ENCODE results near the gene KLHL24.

The KLHL24 gene

GRCh38 chr3:183692436-183692835, 57.0 kb downstream of the KLHL24 start:
- Histone ChIP-seq H3K9ac (ENCODE audit: low read length) (no peak overlapping the region), H3K4me1 (ENCODE audit: insufficient read depth, low read length, severe bottlenecking) (peaks cover 15% of the 10 kb centered on the region), H3K4me3 (ENCODE audit: low read depth, low read length, poor library complexity, severe bottlenecking) (no peak overlapping the region), H3F3A (ENCODE audit: insufficient read depth, low read length) (no peaks in the 10 kb centered on the region), H3K9me3 (ENCODE audit: low read length) (no peaks in the 10 kb centered on the region), H3K27ac (ENCODE audit: low read depth, low read length, poor library complexity, severe bottlenecking) (no peak overlapping the region), H3K79me2 (ENCODE audit: insufficient read depth, low read length) (no peaks in the 10 kb centered on the region), H3K36me3 (ENCODE audit: insufficient read depth, low read length) (no peaks in the 10 kb centered on the region), H4K20me1 (ENCODE audit: insufficient read depth, low read length) (no peaks in the 10 kb centered on the region), H2AFZ (ENCODE audit: low read length) (no peak overlapping the region; the same call in 1 of the 2 replicates), H3K4me2 (ENCODE audit: low read length) (no peak overlapping the region), H3K9me2 (ENCODE audit: low read depth, low read length) (no peaks in the 10 kb centered on the region), H3K27me3 (ENCODE audit: insufficient read depth, low read length) (no peaks in the 10 kb centered on the region)
- TF ChIP-seq CTCF (IDR thresholded peaks at IDR 0.05; ENCODE audit: low read length) (no peak), EZH2 (IDR thresholded peaks at IDR 0.05; ENCODE audit: borderline replicate concordance, low read length) (no peak)

GRCh38 chr3:183695569-183696364, 60.3 kb downstream of the KLHL24 start:
- Histone ChIP-seq H2AFZ (ENCODE audit: low read length) (no peak overlapping the region), H3K4me3 (ENCODE audit: low read depth, low read length, poor library complexity, severe bottlenecking) (no peak overlapping the region), H3K79me2 (ENCODE audit: insufficient read depth, low read length) (peaks cover 28% of the 10 kb centered on the region), H3K9ac (ENCODE audit: low read length) (no peak overlapping the region), H3K27ac (ENCODE audit: low read depth, low read length, poor library complexity, severe bottlenecking) (no peak overlapping the region), H3K9me3 (ENCODE audit: low read length) (no peaks in the 10 kb centered on the region), H3F3A (ENCODE audit: insufficient read depth, low read length) (no peaks in the 10 kb centered on the region), H4K20me1 (ENCODE audit: insufficient read depth, low read length) (peaks cover 5% of the 10 kb centered on the region; the same call in 1 of the 2 replicates), H3K4me2 (ENCODE audit: low read length) (no peak overlapping the region), H3K27me3 (ENCODE audit: insufficient read depth, low read length) (no peaks in the 10 kb centered on the region), H3K9me2 (ENCODE audit: low read depth, low read length) (no peaks in the 10 kb centered on the region), H3K36me3 (ENCODE audit: insufficient read depth, low read length) (no peaks in the 10 kb centered on the region), H3K4me1 (ENCODE audit: insufficient read depth, low read length, severe bottlenecking) (peaks cover 28% of the 10 kb centered on the region)
- TF ChIP-seq EZH2 (IDR thresholded peaks at IDR 0.05; ENCODE audit: borderline replicate concordance, low read length) = no peak
- TF ChIP-seq CTCF (IDR thresholded peaks at IDR 0.05; ENCODE audit: low read length) = no peak

GRCh38 chr3:183697123-183697609, 61.7 kb downstream of the KLHL24 start:
- H3F3A ChIP-seq (ENCODE audit: insufficient read depth, low read length) = no peaks in the 10 kb centered on the region
- peak overlapping the region; percentile 61 for H3K4me2 ChIP-seq (ENCODE audit: low read length)
- no peaks in the 10 kb centered on the region for H3K9me3 ChIP-seq (ENCODE audit: low read length)
- peak overlapping the region; percentile 84 for H3K4me3 ChIP-seq (ENCODE audit: low read depth, low read length, poor library complexity, severe bottlenecking)
- TF ChIP-seq CTCF (IDR thresholded peaks at IDR 0.05; ENCODE audit: low read length) (no peak), EZH2 (IDR thresholded peaks at IDR 0.05; ENCODE audit: borderline replicate concordance, low read length) (no peak)
- H2AFZ ChIP-seq (ENCODE audit: low read length) = peak overlapping the region; percentile 18; the same call in 1 of the 2 replicates
- peaks cover 40% of the 10 kb centered on the region for H3K4me1 ChIP-seq (ENCODE audit: insufficient read depth, low read length, severe bottlenecking)
- H3K27me3 ChIP-seq (ENCODE audit: insufficient read depth, low read length) = no peaks in the 10 kb centered on the region
- H3K27ac ChIP-seq (ENCODE audit: low read depth, low read length, poor library complexity, severe bottlenecking) = peak overlapping the region; percentile 5
- H3K36me3 ChIP-seq (ENCODE audit: insufficient read depth, low read length) = peaks cover 11% of the 10 kb centered on the region
- H3K79me2 ChIP-seq (ENCODE audit: insufficient read depth, low read length) = peaks cover 42% of the 10 kb centered on the region
- peaks cover 7% of the 10 kb centered on the region; the same call in 1 of the 2 replicates for H4K20me1 ChIP-seq (ENCODE audit: insufficient read depth, low read length)
- no peaks in the 10 kb centered on the region for H3K9me2 ChIP-seq (ENCODE audit: low read depth, low read length)
- peak overlapping the region; percentile 41 for H3K9ac ChIP-seq (ENCODE audit: low read length)
